ENCODE results near the gene CERS4.
"Not testable (repeated sequence)": the region's sequence is repeated elsewhere in the genome, so short reads cannot be mapped to it uniquely, and the experiment has no call there.

CERS4 gene

GRCh38 chr19:8204961-8205360, 4.2 kb upstream of the CERS4 start:
- no peaks in the 10 kb centered on the region for H3K27me3 Mint-ChIP-seq
- H3K27ac Mint-ChIP-seq = no peak overlapping the region
- no peak overlapping the region for H3K4me3 Mint-ChIP-seq

GRCh38 chr19:8206147-8207087, 2.8 kb upstream of the CERS4 start:
- H3K36me3 Mint-ChIP-seq (ENCODE audit: low read depth) = no peaks in the 10 kb centered on the region
- H3K4me3 Mint-ChIP-seq = no peak overlapping the region
- peaks cover 19% of the 10 kb centered on the region for H3K4me1 Mint-ChIP-seq (ENCODE audit: low read depth)
- H3K27ac Mint-ChIP-seq = no peak overlapping the region
- H3K27me3 Mint-ChIP-seq = no peaks in the 10 kb centered on the region
- H3K9me3 Mint-ChIP-seq = no peaks in the 10 kb centered on the region

More at GRCh38 chr19:8204961-8205360, 4.2 kb upstream of the CERS4 start:
- Mint-ChIP-seq H3K9me3 (no peaks in the 10 kb centered on the region), H3K36me3 (ENCODE audit: low read depth) (no peaks in the 10 kb centered on the region), H3K4me1 (ENCODE audit: low read depth) (peaks cover 10% of the 10 kb centered on the region)

GRCh38 chr19:8207326-8207725, 1.8 kb upstream of the CERS4 start:
- peaks cover 26% of the 10 kb centered on the region for H3K4me1 Mint-ChIP-seq (ENCODE audit: low read depth)
- not testable (repeated sequence) for H3K27me3 Mint-ChIP-seq; H3K9me3 Mint-ChIP-seq; H3K4me3 Mint-ChIP-seq; H3K36me3 Mint-ChIP-seq (ENCODE audit: low read depth); H3K27ac Mint-ChIP-seq

- Mint-ChIP-seq H3K4me3 (peak overlapping the region; percentile 57), H3K27ac (no peak overlapping the region), H3K4me1 (ENCODE audit: low read depth) (peaks cover 29% of the 10 kb centered on the region), H3K36me3 (ENCODE audit: low read depth) (peaks cover 10% of the 10 kb centered on the region), H3K9me3 (no peaks in the 10 kb centered on the region), H3K27me3 (no peaks in the 10 kb centered on the region)
Observed at GRCh38 chr19:8208119-8208921, 850 bp upstream of the CERS4 start.

DNA sequence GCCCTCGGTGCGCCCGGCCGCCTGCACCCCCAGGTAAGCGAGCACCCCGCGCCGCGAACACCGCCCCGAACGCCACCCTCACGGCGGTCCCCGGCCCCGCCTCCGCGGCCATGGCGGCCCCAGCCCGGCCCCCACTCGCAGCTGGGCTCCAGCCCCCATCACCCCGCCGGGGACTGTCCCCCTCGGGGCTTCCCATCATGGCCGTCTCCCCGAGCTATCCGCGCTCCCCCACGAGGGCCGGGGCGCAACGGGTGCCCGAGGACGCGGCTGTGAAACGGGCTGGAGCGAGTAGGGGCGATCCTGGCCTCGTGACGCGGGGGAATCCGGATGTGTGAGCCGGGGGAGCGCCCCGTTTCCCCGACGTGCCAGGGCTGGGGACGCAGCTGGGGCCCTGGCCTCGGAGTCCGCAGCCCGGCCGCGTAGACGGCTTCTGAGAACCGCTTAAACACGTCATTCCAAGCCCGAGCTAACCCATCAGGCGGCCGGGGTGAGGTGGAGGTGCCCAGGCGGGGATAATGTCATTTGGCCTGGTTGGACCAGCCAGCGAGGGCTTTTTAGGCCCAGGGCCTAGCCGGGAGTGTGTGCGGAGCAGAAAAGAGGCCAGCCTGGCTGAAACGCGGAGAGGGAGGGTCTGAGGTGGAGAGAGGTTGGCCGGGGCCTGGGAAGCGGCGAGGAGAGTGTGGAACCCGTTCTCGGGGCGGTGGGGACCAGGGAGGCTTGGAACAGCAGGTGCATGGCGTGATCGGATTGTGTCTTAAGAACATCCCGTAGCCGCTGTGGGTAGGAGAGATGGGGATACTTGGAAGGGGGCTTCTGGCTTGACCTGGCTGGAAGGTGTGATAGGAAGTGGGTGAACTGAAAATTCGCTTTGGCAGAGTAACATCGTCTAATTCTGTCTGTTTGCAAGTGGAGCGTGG, 550 bp downstream of the CERS4 start:
- Mint-ChIP-seq H3K27ac (peak overlapping the region; percentile 90), H3K4me1 (ENCODE audit: low read depth) (peaks cover 40% of the 10 kb centered on the region), H3K9me3 (no peaks in the 10 kb centered on the region), H3K4me3 (peak overlapping the region; percentile 91), H3K36me3 (ENCODE audit: low read depth) (peaks cover 19% of the 10 kb centered on the region), H3K27me3 (no peaks in the 10 kb centered on the region)

DNA sequence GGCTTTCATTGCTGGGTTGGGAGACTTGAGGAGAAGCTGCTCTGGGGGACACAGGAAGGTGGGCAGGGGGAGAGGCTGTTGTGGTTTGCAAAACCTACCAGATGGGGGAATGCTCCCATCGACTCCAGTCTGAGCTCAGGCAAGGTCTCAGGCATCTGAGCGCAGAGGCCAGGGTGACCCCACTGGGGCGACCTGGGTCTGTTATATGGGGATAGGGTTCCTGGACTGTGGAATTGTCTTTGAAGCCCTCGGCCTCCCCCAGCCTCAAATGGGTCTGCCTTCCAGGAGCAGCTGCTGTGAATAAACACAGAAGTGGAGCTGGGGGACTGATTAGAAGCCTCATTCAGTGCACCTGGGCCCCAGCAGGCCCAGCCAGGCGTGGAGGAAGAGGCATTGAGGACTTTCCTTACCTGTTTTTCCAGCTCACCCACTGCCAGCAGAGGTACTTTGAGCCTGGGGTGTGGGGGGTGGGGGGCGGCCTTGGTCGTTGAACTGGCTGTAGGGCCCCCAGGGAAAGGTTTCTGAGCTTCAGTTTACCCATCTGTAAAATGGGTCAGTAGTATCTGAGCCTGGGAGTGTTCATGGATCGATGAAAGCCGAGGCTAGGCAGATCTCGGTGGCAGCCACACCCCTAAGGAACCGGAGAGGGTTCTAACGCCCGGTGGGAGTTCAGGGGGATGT, 1.4 kb downstream of the CERS4 start:
- Mint-ChIP-seq H3K36me3 (ENCODE audit: low read depth) (peaks cover 19% of the 10 kb centered on the region), H3K4me3 (peak overlapping the region; percentile 91), H3K27me3 (no peaks in the 10 kb centered on the region), H3K4me1 (ENCODE audit: low read depth) (peaks cover 40% of the 10 kb centered on the region), H3K27ac (peak overlapping the region; percentile 90), H3K9me3 (no peaks in the 10 kb centered on the region)

GRCh38 chr19:8212212-8212611, 3.0 kb downstream of the CERS4 start:
- H3K27me3 Mint-ChIP-seq = no peaks in the 10 kb centered on the region
- no peak overlapping the region for H3K27ac Mint-ChIP-seq
- H3K9me3 Mint-ChIP-seq = no peaks in the 10 kb centered on the region
- no peak overlapping the region for H3K4me3 Mint-ChIP-seq
- H3K36me3 Mint-ChIP-seq (ENCODE audit: low read depth) = peaks cover 24% of the 10 kb centered on the region
- peaks cover 40% of the 10 kb centered on the region for H3K4me1 Mint-ChIP-seq (ENCODE audit: low read depth)

- no peaks in the 10 kb centered on the region for H3K9me3 Mint-ChIP-seq
- H3K27me3 Mint-ChIP-seq = no peaks in the 10 kb centered on the region
- H3K4me3 Mint-ChIP-seq = no peak overlapping the region
- H3K4me1 Mint-ChIP-seq (ENCODE audit: low read depth) = peaks cover 40% of the 10 kb centered on the region
- H3K27ac Mint-ChIP-seq = no peak overlapping the region
- peaks cover 24% of the 10 kb centered on the region for H3K36me3 Mint-ChIP-seq (ENCODE audit: low read depth)
Observed at GRCh38 chr19:8212916-8213315, 3.7 kb downstream of the CERS4 start.

- Mint-ChIP-seq H3K27ac (no peak overlapping the region), H3K27me3 (no peaks in the 10 kb centered on the region), H3K4me3 (no peak overlapping the region), H3K9me3 (no peaks in the 10 kb centered on the region), H3K4me1 (ENCODE audit: low read depth) (peaks cover 32% of the 10 kb centered on the region), H3K36me3 (ENCODE audit: low read depth) (peaks cover 24% of the 10 kb centered on the region)
Observed at GRCh38 chr19:8213827-8214672, 4.9 kb downstream of the CERS4 start.

- no peaks in the 10 kb centered on the region for H3K27me3 Mint-ChIP-seq
- H3K4me1 Mint-ChIP-seq (ENCODE audit: low read depth) = peaks cover 31% of the 10 kb centered on the region
- H3K27ac Mint-ChIP-seq = no peak overlapping the region
- H3K9me3 Mint-ChIP-seq = no peaks in the 10 kb centered on the region
- peaks cover 24% of the 10 kb centered on the region for H3K36me3 Mint-ChIP-seq (ENCODE audit: low read depth)
- no peak overlapping the region for H3K4me3 Mint-ChIP-seq
Observed at GRCh38 chr19:8214802-8215201, 5.6 kb downstream of the CERS4 start.

DNA sequence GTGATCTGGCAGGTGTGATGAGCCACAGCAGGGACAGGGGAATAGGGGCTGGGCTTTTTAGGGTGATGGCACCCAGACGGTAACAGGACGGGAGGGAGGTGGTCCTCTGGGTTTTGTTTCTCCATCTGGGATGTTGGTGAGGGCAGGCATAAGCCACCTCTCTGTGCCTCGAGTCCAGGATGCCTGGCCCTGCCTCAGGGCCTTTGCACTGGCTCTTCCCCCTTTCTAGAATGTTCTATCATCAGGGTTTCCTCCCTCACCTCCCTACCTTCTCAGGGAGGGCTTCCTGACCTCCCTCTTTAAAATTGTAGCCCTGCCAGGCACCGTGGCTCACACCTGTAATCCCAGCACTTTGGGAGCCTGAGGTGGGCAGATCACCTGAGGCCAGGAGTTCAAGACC, 6.6 kb downstream of the CERS4 start:
- no peaks in the 10 kb centered on the region for H3K9me3 Mint-ChIP-seq
- H3K4me3 Mint-ChIP-seq = no peak overlapping the region
- H3K27ac Mint-ChIP-seq = no peak overlapping the region
- H3K4me1 Mint-ChIP-seq (ENCODE audit: low read depth) = peaks cover 22% of the 10 kb centered on the region
- H3K27me3 Mint-ChIP-seq = no peaks in the 10 kb centered on the region
- H3K36me3 Mint-ChIP-seq (ENCODE audit: low read depth) = peaks cover 24% of the 10 kb centered on the region

DNA sequence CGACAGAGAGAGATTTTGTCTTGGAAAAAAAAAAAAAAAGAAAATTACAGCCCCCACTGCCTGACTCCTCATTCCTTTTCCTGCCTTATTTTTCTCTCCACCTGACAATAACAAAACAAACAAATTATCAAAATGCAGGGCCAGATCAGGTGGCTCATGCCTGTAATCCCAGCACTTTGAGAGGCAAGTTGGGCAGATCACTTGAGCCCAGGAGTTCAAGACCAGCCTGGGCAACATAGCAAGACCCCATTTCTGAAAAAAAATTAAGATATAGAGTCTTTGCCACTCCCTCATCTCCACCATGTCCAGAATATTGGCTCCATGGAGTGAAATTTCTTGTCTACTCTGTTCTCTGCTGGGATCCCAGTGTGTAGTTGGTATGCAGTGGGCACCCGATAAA, 7.2 kb downstream of the CERS4 start:
- H3K4me3 Mint-ChIP-seq = no peak overlapping the region
- H3K27me3 Mint-ChIP-seq = no peaks in the 10 kb centered on the region
- no peaks in the 10 kb centered on the region for H3K9me3 Mint-ChIP-seq
- H3K36me3 Mint-ChIP-seq (ENCODE audit: low read depth) = peaks cover 24% of the 10 kb centered on the region
- no peak overlapping the region for H3K27ac Mint-ChIP-seq
- H3K4me1 Mint-ChIP-seq (ENCODE audit: low read depth) = peaks cover 21% of the 10 kb centered on the region

GRCh38 chr19:8218127-8218526, 9.0 kb downstream of the CERS4 start:
- not testable (repeated sequence) for H3K27ac Mint-ChIP-seq, H3K9me3 Mint-ChIP-seq, H3K27me3 Mint-ChIP-seq, H3K4me3 Mint-ChIP-seq
- H3K36me3 Mint-ChIP-seq (ENCODE audit: low read depth) = peaks cover 13% of the 10 kb centered on the region
- H3K4me1 Mint-ChIP-seq (ENCODE audit: low read depth) = peaks cover 11% of the 10 kb centered on the region

Measured in stimulated activated naive CD8-positive, alpha-beta T cell treated with anti-CD3 and anti-CD28 coated beads, Interleukin-15, Interleukin-2, amounts not matched to agents 100 ng/mL and 50 ng/mL, for 24 hours (primary cell).